K562 (cell line): Measurements from ENCODE around the gene SLC1A5. TPM values are rescaled to one million over a fixed set of nuclear protein-coding genes. Genes with fewer than 3 reads are reported as not detected.
A peak's percentile ranks its signal among the peaks of the same experiment; 100 is the strongest.

Experiments used
- ARID2 ChIP-seq: fragments of 450-650 bp; IDR thresholded peaks from 2 replicates; pipeline ENCODE4 v1.6.1; 2017; ENCODE audit warnings: antibody characterized with exemption, mild to moderate bottlenecking
- ARNT ChIP-seq, 2 experiments: fragments of 450-650 bp; IDR thresholded peaks; 2 replicates each; pipeline ENCODE4 v1.6.1; 2016; ENCODE audit warnings: mild to moderate bottlenecking in 1 of 2
- FOXJ3 ChIP-seq: sonication (generic); formaldehyde crosslinking; IDR thresholded peaks from 2 replicates; pipeline ENCODE4 v1.4.0; 2020; ENCODE audit warnings: mild to moderate bottlenecking, missing genetic modification reagents
- GATA2 ChIP-seq: sonication (generic); formaldehyde crosslinking; IDR thresholded peaks from 2 replicates; pipeline ENCODE4 v1.4.0; 2020; ENCODE audit warnings: mild to moderate bottlenecking, missing genetic modification reagents
- JUN ChIP-seq, 2 experiments: sonication (generic) in 1 of 2; formaldehyde crosslinking in 1 of 2; IDR thresholded peaks; 2 replicates each; pipeline versions ENCODE4 v1.6.1 to v1.8.0; 2012 to 2022; ENCODE audit warnings: borderline replicate concordance in 2 of 2, mild to moderate bottlenecking in 2 of 2, improper control_type of control experiment in 1 of 2, low read depth in 1 of 2, low read length in 1 of 2, missing genetic modification reagents in 1 of 2
- KAT2B ChIP-seq: IDR thresholded peaks from one replicate; pipeline ENCODE4 v1.6.1; 2012; ENCODE audit warnings: low read depth, mild to moderate bottlenecking, control low read depth, inconsistent platforms, low read length, moderate library complexity
- PHB2 ChIP-seq: fragments of 450-650 bp; IDR thresholded peaks from 2 replicates; pipeline ENCODE4 v1.6.1; 2017; ENCODE audit warnings: low read depth
- RBBP5 ChIP-seq: fragments of 200-600 bp; sonication (generic); IDR thresholded peaks from 2 replicates; pipeline ENCODE4 v1.6.1; 2012; ENCODE audit warnings: borderline replicate concordance, mild to moderate bottlenecking, low read length, control low read depth, inconsistent platforms; ENCODE audit not compliant: insufficient read depth, poor library complexity, severe bottlenecking
- RBM39 ChIP-seq: fragments of 200-400 bp; formaldehyde crosslinking; optimal IDR thresholded peaks from 2 replicates; pipeline ENCODE3; 2018; ENCODE audit warnings: low read depth, low read length
- RFX7 ChIP-seq: fragments of 250-450 bp; sonication (Bioruptor Pico); IDR thresholded peaks from 2 replicates; pipeline ENCODE4 v1.5.1; 2021; ENCODE audit warnings: mild to moderate bottlenecking
- STAG1 ChIP-seq: sonication (generic); formaldehyde crosslinking; IDR thresholded peaks from 2 replicates; pipeline ENCODE4 v1.5.0; 2020; ENCODE audit warnings: missing genetic modification reagents, borderline replicate concordance
- TCF3 ChIP-seq: sonication (generic); formaldehyde crosslinking; IDR thresholded peaks from 2 replicates; pipeline ENCODE4 v1.4.0; 2020; ENCODE audit warnings: mild to moderate bottlenecking, missing genetic modification reagents
- ZFP30 ChIP-seq: fragments of 250-450 bp; sonication (Bioruptor Pico); IDR thresholded peaks from 2 replicates; pipeline ENCODE4 v1.8.0; 2022; ENCODE audit warnings: moderate library complexity, mild to moderate bottlenecking, inconsistent platforms, borderline replicate concordance
- ZKSCAN1 ChIP-seq: fragments of 150-350 bp; IDR thresholded peaks from 2 replicates; pipeline ENCODE4 v1.6.1; 2016; ENCODE audit warnings: low read depth, low read length
- ZSCAN29 ChIP-seq: fragments of 450-650 bp; IDR thresholded peaks from 2 replicates; pipeline ENCODE4 v1.6.1; 2017
- polyA plus RNA-seq, 8 experiments: library from polyadenylated mRNA; depleted of rRNA in 4 of 8; stranded (reverse) in 5 of 8; unstranded in 3 of 8; fragments of >200 nt; fragmentation: Nextera tagmentation in 2 of 8; fragmentation: Illumina TruSeq in 1 of 8; extraction: Ambion mirVana in 2 of 8; extraction: Trizol in 1 of 8; gene quantifications; 2 replicates each; pipeline versions ENCODE4 v1.2.1 to v1.2.3, GENCODE V29; 2011 to 2014; ENCODE audit warnings: inconsistent platforms in 1 of 8, missing spikeins in 1 of 8
- total RNA-seq, 7 experiments: library from RNA; depleted of rRNA in 6 of 7; stranded (reverse); fragments of >200 nt in 6 of 7; fragmentation: Illumina TruSeq in 2 of 7; extraction: Trizol in 2 of 7; gene quantifications; 2 replicates each; pipeline versions ENCODE4 v1.2.1 to v1.2.3, GENCODE V29; 2011 to 2021; ENCODE audit warnings: low replicate concordance in 1 of 7
- TF ChIP-seq, protein P1 (sequence below): fragments of 200-800 bp; sonication (Bioruptor generic); IDR thresholded peaks from 2 replicates; pipeline ENCODE4 v1.6.1; 2016; ENCODE audit warnings: missing genetic modification characterization, missing compliant biosample characterization
- TF ChIP-seq, protein P2 (sequence below): sonication (generic); formaldehyde crosslinking; IDR thresholded peaks from 2 replicates; pipeline ENCODE4 v1.9.0; 2022; ENCODE audit warnings: mild to moderate bottlenecking, missing genetic modification reagents
- TF ChIP-seq, protein P3 (sequence below): fragments of 450-650 bp; IDR thresholded peaks from 2 replicates; pipeline ENCODE4 v1.6.1; 2017; ENCODE audit warnings: antibody characterized with exemption, mild to moderate bottlenecking

The SLC1A5 gene
- total and polyA plus RNA-seq, 9 of the 15 experiments (the other 6 are each of a cell fraction or from before 2014, with no cell fraction given) = 31.2 to 417 (median 134) TPM

DNA sequence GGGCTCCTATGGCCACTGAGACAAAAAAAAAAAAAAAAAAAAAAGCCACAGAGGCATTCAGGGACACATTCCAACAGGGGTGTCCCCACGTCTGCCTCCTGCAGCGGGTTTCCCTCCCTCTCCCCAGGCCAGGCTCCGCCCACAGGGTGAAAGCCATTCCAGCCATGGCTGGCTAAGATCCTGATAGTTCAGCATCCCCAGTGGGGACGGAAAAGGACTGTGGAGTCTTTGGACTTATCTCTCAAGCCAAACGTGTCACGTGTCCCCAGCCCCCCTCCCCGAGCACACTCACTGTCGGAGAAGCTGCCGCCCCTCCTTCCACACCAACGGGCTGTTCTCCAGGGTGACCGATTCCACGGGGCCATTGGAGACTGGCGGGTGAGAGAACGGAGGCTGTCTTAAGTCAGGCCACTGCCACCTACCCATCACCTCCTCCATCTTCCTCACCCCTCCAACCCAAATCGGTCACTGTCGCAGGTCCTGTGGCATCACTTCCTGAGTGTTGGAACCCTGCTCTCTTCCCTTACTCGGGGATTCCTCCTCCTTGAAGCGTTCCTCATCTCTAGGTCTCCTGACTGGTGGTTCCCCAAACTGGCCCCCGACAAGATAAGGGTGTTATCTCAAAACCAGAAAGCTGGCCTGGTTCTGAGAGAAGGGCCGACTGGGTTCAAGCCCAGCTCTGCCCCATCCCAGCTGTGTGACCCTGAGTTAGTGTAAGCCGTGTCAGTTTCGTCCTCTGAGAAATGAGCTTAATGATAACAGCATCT is 51.7 kb downstream of the SLC1A5 start (continued):
- TF ChIP-seq, protein P1, sequence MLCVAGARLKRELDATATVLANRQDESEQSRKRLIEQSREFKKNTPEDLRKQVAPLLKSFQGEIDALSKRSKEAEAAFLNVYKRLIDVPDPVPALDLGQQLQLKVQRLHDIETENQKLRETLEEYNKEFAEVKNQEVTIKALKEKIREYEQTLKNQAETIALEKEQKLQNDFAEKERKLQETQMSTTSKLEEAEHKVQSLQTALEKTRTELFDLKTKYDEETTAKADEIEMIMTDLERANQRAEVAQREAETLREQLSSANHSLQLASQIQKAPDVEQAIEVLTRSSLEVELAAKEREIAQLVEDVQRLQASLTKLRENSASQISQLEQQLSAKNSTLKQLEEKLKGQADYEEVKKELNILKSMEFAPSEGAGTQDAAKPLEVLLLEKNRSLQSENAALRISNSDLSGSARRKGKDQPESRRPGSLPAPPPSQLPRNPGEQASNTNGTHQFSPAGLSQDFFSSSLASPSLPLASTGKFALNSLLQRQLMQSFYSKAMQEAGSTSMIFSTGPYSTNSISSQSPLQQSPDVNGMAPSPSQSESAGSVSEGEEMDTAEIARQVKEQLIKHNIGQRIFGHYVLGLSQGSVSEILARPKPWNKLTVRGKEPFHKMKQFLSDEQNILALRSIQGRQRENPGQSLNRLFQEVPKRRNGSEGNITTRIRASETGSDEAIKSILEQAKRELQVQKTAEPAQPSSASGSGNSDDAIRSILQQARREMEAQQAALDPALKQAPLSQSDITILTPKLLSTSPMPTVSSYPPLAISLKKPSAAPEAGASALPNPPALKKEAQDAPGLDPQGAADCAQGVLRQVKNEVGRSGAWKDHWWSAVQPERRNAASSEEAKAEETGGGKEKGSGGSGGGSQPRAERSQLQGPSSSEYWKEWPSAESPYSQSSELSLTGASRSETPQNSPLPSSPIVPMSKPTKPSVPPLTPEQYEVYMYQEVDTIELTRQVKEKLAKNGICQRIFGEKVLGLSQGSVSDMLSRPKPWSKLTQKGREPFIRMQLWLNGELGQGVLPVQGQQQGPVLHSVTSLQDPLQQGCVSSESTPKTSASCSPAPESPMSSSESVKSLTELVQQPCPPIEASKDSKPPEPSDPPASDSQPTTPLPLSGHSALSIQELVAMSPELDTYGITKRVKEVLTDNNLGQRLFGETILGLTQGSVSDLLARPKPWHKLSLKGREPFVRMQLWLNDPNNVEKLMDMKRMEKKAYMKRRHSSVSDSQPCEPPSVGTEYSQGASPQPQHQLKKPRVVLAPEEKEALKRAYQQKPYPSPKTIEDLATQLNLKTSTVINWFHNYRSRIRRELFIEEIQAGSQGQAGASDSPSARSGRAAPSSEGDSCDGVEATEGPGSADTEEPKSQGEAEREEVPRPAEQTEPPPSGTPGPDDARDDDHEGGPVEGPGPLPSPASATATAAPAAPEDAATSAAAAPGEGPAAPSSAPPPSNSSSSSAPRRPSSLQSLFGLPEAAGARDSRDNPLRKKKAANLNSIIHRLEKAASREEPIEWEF (CRISPR knock-in tag) = no peak
- TF ChIP-seq TCF3 (CRISPR knock-in tag) (peak; percentile 57; the same call in 1 of the 2 replicates), RBM39 (no peak), ARID2 (no peak), STAG1 (CRISPR knock-in tag) (no peak), ZFP30 (CRISPR knock-in tag) (no peak), RBBP5 (peak; percentile 27), RFX7 (CRISPR knock-in tag) (no peak), ZKSCAN1 (no peak), ZSCAN29 (no peak), FOXJ3 (CRISPR knock-in tag) (no peak), JUN (IDR thresholded peaks at IDR 0.05; ENCODE audit: borderline replicate concordance, low read depth, low read length) (0 out of 2 replicates have a peak, but pooled peaks have one; percentile 21), JUN (CRISPR knock-in tag; IDR thresholded peaks at IDR 0.05; ENCODE audit: borderline replicate concordance) (no peak), GATA2 (CRISPR knock-in tag) (peak; percentile 37; the same call in 1 of the 2 replicates), ARNT (IDR thresholded peaks at IDR 0.05) (no peak), PHB2 (no peak), KAT2B (no peak)
- TF ChIP-seq, protein P2, sequence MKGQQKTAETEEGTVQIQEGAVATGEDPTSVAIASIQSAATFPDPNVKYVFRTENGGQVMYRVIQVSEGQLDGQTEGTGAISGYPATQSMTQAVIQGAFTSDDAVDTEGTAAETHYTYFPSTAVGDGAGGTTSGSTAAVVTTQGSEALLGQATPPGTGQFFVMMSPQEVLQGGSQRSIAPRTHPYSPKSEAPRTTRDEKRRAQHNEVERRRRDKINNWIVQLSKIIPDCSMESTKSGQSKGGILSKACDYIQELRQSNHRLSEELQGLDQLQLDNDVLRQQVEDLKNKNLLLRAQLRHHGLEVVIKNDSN (CRISPR knock-in tag) = peak; percentile 97
- TF ChIP-seq, protein P3, sequence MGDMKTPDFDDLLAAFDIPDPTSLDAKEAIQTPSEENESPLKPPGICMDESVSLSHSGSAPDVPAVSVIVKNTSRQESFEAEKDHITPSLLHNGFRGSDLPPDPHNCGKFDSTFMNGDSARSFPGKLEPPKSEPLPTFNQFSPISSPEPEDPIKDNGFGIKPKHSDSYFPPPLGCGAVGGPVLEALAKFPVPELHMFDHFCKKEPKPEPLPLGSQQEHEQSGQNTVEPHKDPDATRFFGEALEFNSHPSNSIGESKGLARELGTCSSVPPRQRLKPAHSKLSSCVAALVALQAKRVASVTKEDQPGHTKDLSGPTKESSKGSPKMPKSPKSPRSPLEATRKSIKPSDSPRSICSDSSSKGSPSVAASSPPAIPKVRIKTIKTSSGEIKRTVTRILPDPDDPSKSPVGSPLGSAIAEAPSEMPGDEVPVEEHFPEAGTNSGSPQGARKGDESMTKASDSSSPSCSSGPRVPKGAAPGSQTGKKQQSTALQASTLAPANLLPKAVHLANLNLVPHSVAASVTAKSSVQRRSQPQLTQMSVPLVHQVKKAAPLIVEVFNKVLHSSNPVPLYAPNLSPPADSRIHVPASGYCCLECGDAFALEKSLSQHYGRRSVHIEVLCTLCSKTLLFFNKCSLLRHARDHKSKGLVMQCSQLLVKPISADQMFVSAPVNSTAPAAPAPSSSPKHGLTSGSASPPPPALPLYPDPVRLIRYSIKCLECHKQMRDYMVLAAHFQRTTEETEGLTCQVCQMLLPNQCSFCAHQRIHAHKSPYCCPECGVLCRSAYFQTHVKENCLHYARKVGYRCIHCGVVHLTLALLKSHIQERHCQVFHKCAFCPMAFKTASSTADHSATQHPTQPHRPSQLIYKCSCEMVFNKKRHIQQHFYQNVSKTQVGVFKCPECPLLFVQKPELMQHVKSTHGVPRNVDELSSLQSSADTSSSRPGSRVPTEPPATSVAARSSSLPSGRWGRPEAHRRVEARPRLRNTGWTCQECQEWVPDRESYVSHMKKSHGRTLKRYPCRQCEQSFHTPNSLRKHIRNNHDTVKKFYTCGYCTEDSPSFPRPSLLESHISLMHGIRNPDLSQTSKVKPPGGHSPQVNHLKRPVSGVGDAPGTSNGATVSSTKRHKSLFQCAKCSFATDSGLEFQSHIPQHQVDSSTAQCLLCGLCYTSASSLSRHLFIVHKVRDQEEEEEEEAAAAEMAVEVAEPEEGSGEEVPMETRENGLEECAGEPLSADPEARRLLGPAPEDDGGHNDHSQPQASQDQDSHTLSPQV = peak; percentile 59; the same call in 1 of the 2 replicates
